Activated T-helper 9 cell treated with anti-CD3 and anti-CD28 coated beads, Interleukin-2, amount 50 U/mL, for 16 hours (primary cell): ENCODE measurements around the gene SAP25.

Experiments
- DNase-seq: peaks from one replicate; pipeline ENCODE4 v3.0.0-alpha.2; 2020; ENCODE audit warnings: low read depth

SAP25 gene

DNA sequence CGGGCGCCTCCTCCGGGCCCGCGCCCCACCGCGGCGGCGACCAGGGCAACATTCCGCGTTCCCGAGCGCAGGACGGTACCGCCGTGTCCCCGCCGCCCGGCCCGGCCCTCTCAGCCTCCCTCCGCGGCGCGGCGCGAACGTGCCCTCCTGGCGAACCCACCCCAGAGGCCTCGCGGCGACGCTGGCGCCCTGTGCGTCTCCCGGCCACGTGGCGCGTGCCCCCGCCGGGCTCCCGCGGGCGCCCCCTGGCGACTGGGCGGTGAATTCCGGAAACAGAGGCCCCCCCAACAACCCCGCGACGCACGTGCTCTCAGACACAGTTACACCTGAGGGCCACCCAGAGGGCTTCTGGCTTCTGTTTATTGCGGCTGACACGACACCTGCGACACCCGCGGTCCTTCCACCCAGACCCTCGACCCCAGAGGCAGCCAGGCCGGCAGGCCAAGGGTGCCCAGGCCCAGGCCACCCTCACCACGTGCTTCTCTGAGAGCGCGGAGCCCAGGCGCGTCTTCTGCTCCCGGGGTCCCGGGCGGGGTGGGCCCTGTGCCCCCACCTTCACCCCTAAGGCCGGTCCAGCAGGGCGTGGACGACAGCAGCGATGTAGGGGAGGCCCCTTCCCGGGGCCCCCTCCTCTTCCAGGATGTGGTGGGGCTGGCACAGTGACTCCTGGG lies at the start of gene SAP25:
Gene SAP25, minus strand, starts transcription at position 210 of the 671 bp plus-strand sequence. Its CDS starts 158 bp downstream, at position 52.
- DNase-seq = no peak

- no peak for DNase-seq
These were observed 47.9 kb upstream of the SAP25 start for GRCh38 chr7:100621554-100621953.

DNA sequence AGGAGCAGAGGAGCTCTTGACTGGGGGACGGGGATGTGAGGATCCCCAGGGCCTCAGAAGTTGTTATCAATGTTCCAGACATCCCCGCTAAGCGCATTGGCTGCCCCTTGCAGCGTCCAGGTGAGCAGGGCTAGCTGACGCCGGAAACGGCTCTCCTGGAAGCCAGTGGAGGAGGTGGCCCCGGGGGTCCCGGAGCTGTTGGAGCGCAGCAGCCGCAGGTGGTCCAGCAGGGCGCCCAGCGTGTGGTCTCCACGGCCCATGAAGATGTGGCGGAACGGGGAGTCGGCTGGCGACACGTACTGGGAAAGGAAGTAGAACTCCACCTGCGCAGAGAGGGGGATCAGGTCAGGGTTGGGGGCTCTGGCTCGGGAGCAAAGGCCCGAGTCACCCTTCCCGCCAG lies 47.1 kb upstream of the SAP25 start:
- DNase-seq = no peak

- no peak for DNase-seq
These were observed 46.5 kb upstream of the SAP25 start for GRCh38 chr7:100620239-100620638.

GRCh38 chr7:100614308-100614861 lies 40.7 kb upstream of the SAP25 start:
- no peak for DNase-seq

GRCh38 chr7:100613412-100614175 lies 39.9 kb upstream of the SAP25 start:
- DNase-seq = no peak

DNA sequence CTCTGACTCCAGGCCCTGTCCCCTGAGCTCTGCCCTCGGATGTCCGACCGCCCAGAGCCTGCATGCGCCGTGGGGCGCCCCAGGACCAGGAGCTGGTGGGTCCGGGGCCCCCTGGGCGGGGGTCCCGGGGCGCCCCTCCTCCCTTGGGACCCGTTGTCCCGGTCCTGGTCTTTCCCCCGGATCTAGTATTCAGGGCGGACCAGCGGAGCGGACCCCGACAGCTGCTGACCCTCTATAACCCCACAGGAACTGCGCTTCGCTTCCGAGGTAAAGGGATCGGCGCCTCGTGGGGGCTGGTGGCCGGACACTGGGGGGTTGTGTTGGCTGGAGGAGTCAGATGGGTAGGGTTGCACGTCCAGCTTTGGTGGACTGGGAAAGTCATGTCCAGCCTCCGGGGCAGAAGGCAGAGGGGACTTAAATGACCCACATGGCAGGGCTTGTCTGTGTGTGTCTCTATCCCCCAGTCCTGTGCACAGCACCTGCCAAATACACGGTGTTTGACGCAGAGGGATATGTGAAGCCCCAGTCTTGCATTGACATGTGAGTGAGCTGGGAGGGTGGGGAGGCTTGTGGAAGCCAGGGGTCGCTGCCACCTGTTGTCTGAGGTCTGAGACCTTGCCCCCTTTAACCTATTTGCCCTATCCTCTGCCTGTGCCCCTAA lies 39.2 kb upstream of the SAP25 start:
- no peak for DNase-seq

DNA sequence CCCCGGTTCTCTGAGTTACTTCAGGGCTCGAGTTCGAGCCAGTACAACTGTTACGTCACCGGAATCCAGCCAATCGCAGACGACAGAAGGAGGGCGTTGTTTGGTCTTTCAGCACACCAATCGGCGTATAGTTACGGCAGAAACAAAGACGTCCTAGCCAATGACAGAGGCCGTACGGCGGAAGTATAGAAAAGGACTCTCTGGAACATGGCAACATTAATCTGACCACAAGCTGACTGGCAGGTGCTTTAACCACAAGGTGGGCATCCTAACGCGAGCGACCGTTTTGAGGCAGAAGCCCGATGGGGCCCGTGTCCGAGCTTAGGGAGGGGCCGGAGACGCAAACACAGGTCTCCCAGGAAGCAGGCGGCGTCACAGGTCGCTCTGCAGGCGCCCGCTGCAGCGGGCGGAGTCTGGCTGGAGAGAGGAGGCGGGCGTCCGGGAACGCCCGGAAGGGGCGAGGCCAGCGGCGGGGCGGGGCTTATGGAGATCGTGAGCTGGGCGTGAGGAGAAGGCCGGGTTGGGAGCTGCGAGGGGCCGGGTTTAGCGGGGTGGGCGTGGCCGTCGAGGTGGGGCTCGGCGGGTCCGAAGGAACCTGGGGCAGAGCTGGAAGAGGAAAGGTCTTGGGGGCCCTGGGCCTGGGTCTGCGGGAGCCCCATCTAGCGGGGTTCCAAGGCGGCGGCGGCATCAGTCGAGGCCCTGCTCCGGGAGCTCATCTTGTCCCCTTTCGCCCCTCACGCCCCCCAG lies 38.5 kb upstream of the SAP25 start, which contains the start of gene MOSPD3:
Gene MOSPD3, plus strand, starts transcription at position 558 of the 747 bp plus-strand sequence. CDS start 252 bp downstream, outside the sequence.
- peak; percentile 97 for DNase-seq

- no peak for DNase-seq
These were observed 36.3 kb upstream of the SAP25 start for GRCh38 chr7:100609958-100610357.

DNA sequence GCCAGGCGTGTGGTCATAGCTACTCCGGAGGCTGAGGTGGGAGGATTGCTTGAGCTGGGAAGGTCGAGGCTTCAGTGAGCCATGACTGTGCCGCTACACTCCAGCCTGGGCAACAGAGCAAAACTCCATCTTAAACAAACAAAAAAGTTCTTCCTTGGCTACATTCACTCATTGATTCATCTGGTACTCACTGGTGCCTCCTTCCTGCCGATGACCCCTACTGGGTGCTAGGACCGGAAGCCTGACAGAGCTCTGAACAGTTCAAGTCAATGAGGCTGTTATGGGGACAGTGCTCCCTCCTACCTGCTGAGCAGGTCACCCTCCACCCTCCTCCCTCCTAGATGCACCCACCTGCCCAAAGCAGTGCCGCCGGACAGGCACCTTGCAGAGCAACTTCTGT lies 33.4 kb upstream of the SAP25 start:
- no peak for DNase-seq

GRCh38 chr7:100606313-100606712 lies 32.6 kb upstream of the SAP25 start:
- no peak for DNase-seq

GRCh38 chr7:100604976-100605911 lies 31.5 kb upstream of the SAP25 start:
- DNase-seq = peak; percentile 24

DNA sequence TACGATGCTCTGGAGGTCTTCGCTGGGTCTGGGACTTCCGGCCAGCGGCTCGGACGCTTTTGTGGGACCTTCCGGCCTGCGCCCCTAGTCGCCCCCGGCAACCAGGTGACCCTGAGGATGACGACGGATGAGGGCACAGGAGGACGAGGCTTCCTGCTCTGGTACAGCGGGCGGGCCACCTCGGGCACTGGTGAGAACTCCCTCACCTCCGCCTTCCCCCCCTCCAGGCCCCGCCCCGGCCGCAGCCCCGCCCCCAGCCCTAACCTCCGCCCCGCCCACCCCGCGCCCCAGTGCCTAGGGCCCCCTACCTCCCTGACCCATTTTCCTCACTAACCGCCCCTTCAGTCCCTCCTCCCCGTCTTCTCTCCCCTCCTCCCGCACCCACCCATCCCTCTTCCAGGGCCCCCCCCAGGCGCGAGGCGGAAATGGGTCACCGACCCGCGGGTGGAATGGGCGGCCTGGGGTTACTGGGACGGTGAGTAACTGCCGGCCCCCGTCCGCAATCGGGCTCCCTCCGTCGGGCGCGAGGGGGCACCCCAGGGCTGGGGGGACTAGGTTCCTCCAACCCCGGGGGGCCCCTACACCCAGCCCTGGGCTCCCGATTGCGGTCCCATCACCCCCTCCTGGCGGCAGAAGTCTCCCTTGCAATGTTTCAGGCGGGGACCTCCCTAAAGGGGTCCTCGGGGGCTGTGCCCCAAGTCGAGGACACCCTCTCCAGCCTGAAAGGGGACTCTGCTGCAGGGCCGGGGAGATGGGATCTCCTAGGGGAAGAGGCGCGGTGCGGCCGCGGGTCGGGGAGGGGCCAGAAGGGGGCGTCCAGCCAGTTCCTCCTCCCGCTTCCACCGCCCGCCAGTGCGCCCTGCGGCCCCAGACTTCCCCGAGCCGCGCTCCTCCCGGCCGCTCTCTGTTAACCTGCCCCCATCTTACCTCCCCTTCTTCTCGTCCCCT lies 30.6 kb upstream of the SAP25 start:
- DNase-seq = peak; percentile 68

GRCh38 chr7:100603726-100604027 lies 30.0 kb upstream of the SAP25 start:
- no peak for DNase-seq

DNA sequence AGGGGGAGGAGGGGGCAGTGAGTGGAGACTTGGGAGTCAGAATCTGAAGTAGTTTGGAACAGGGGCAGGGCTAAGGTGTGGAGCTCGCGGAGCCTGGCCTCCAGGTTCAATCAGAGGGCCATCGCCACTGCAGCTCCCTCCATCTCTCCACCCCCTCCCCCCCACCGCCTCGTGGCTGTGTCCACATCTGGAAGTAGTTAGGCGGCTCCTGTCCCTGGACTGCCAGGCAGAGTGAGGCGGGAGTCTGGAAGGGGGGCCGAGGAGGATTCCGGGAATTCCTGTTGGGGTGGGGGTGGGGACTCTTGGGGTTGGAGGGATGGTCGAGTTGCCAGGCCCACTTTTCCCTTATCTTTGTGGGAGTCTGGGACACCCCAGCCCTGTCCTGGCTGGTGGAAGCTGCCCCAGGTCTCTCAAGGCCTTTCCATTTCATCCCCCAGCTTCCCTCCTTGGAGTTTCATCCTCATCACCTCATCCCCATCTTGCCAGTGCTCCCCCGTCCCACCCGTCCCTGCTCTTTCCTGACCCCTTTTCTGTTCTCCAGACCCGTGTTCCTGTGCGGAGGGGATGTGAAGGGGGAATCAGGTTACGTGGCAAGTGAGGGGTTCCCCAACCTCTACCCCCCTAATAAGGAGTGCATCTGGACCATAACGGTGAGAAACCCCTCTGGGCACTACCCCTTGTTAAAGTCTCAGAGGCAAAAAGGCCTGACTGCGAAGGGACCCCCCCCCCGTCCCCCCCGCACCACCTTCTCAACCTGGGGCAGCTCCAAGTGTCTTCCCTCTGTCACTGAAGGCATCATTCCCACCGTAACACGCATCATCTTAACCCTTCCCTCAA lies 29.4 kb upstream of the SAP25 start:
- no peak for DNase-seq

- no peak for DNase-seq
These were observed 27.0 kb upstream of the SAP25 start for GRCh38 chr7:100600730-100601038.

GRCh38 chr7:100599911-100600729 lies 26.4 kb upstream of the SAP25 start:
- no peak for DNase-seq

GRCh38 chr7:100598425-100598824 lies 24.7 kb upstream of the SAP25 start:
- no peak for DNase-seq
